ENCODE data around the gene PFDN6. TPM values are rescaled to one million over a fixed set of nuclear protein-coding genes. Genes with fewer than 3 reads are reported as not detected.
"Not testable (repeated sequence)": the region's sequence is repeated elsewhere in the genome, so short reads cannot be mapped to it uniquely, and the experiment has no call there.

PFDN6 gene
- total RNA-seq, 1 experiment from 2014 or later, result 85.8 TPM

DNA sequence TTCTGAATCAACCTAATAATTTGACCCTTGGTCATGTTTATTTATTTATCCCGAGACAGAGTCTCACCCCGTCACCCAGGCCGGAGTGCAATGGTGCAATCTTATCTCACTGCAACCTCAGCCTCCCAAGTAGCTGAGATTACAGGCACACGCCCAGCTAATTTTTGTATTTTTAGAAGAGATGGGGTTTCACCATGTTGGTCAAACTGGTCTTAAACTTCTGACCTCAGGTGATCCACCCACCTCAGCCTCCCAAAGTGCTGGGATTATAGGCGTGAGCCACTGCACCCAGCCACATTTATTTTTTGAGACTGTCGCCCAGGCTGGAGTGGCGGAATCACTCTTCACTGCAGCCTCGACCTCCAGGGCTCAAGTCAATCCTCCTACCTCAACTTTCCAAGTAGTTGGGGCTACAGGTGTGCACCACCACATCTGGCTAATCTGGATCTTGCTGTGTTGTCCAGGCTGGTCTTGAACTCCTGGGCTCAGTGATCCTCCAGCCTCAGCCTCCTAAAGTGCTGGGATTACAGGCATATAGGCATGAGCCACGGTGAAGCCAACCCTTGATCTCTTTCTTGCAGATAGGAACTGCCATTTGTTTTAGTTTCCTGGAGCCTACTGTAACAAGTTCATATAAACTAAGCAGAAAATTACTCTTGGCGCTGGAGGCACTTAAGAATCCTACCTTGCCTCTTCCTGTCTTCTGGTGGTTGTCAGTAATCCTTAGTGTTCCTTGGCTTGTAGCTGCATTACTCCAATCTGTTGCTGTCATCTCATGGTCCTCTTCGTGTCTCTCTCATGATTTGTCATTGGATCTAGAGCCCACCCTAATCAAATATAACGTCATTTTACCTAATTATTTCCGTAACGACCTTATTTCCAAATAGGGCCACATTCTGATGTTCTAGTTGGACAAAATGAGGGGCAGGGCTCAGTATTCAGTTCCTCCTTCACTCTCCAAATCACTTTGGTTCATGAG is 15.2 kb upstream of the PFDN6 start:
- Histone ChIP-seq H3K4ac (ENCODE audit: low read depth, low read length) (no peak overlapping the region), H2AFZ (ENCODE audit: low read length) (no peak overlapping the region), H4K5ac (ENCODE audit: insufficient read length, low read depth, low read length) (no peak overlapping the region), H3K14ac (ENCODE audit: insufficient read depth, low read length) (no peak overlapping the region), H3K4me1 (ENCODE audit: insufficient read depth, low read length) (no peaks in the 10 kb centered on the region; the same call in 1 of the 2 replicates), H2BK5ac (ENCODE audit: insufficient read length, low read length) (no peak overlapping the region), H3K27ac (ENCODE audit: insufficient read length, low read depth, low read length) (peak overlapping the region; percentile 11), H3K79me1 (ENCODE audit: insufficient read depth, low read depth, low read length, poor library complexity, severe bottlenecking) (no peaks in the 10 kb centered on the region), H4K91ac (ENCODE audit: insufficient read length, low read depth, low read length) (no peak overlapping the region), H3T11ph (ENCODE audit: low read length) (no peak overlapping the region), H3K18ac (ENCODE audit: insufficient read length, low read depth, low read length) (no peak overlapping the region), H3K79me2 (ENCODE audit: insufficient read depth, low read length) (peaks cover 23% of the 10 kb centered on the region; the same call in 1 of the 2 replicates), H2BK20ac (ENCODE audit: low read depth, low read length, poor library complexity, severe bottlenecking) (no peak overlapping the region), H2BK15ac (ENCODE audit: low read depth, low read length) (no peak overlapping the region), H3K9me3 (ENCODE audit: control insufficient read depth, low read depth, low read length) (no peaks in the 10 kb centered on the region), H3K23ac (ENCODE audit: insufficient read length, low read depth, low read length) (no peak overlapping the region), H3K56ac (ENCODE audit: insufficient read length, low read depth, low read length) (no peak overlapping the region), H3K4me2 (ENCODE audit: insufficient read depth, insufficient read length, low read length) (peak overlapping the region; percentile 85), H2AK5ac (ENCODE audit: insufficient read length, low read length) (no peak overlapping the region), H3K27me3 (ENCODE audit: insufficient read depth, low read length) (no peaks in the 10 kb centered on the region), H3K9ac (ENCODE audit: extremely low read depth, insufficient read length, low read length) (peak overlapping the region; percentile 46), H4K20me1 (ENCODE audit: control insufficient read depth, insufficient read depth, insufficient read length) (no peaks in the 10 kb centered on the region), H2BK12ac (ENCODE audit: insufficient read length, low read depth, low read length) (no peak overlapping the region), H4K8ac (replicated peaks; ENCODE audit: insufficient read length, low read depth, low read length) (no peak overlapping the region), H3K23me2 (ENCODE audit: insufficient read length, low read depth, low read length, poor library complexity, severe bottlenecking) (peaks cover 13% of the 10 kb centered on the region), H2BK120ac (ENCODE audit: low read depth, low read length, poor library complexity, severe bottlenecking) (no peak overlapping the region)
- peaks cover 35 to 51% of the 10 kb centered on the region in 2 experiments for H3K4me1 Mint-ChIP-seq
- H3K36me3 Mint-ChIP-seq (ENCODE audit: insufficient read depth in 1 of 3, low read depth in 3 of 3), result peaks cover 36 to 62% (median 52%) of the 10 kb centered on the region in 3 experiments
- WGBS (ENCODE audit: extremely low coverage, insufficient read length, low lambda C conversion rate), result no CpG with 5 or more reads among the region's 14 CpGs
- no peaks in the 10 kb centered on the region; a peak in 1 of 5 replicates for H3K9me3 Mint-ChIP-seq
- no peak for TF ChIP-seq CTCF (conservative IDR thresholded peaks at IDR 0.05)
- no peak for DNase-seq
- H3K27ac Mint-ChIP-seq, result peak overlapping the region; percentile 79 to 100 (median 97)
- no peaks in the 10 kb centered on the region; the same call in 1 of the 2 replicates for H3K27me3 Mint-ChIP-seq (ENCODE audit: low read depth)
- H3K4me3 Mint-ChIP-seq, result peak overlapping the region; percentile 89 to 94

DNA sequence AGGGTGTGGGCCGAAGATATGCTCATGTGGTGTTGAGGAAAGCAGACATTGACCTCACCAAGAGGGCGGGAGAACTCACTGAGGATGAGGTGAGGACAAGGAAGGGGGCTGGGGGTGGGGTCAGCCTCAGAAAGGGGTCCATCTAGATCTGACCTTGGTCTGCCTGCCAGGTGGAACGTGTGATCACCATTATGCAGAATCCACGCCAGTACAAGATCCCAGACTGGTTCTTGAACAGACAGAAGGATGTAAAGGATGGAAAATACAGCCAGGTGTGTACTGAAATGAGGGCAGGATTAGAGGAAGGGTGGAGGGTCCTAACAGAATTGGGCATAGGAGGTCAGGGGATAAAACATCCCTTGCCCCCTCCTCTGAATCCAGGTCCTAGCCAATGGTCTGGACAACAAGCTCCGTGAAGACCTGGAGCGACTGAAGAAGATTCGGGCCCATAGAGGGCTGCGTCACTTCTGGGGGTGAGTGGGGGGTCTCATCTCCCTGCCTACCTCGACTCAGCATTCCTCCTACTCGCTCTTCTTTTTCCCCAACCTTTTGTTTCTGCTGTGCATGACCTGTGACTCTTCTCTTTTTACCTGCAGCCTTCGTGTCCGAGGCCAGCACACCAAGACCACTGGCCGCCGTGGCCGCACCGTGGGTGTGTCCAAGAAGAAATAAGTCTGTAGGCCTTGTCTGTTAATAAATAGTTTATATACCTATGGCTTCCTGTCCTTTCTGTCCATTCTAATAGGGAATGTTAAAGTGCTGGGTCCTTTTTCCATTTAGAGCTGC is 13.4 kb upstream of the PFDN6 start:
- H3K4me1 Mint-ChIP-seq, result peaks cover 39 to 52% of the 10 kb centered on the region in 2 experiments
- Histone ChIP-seq H3K9ac (ENCODE audit: extremely low read depth, insufficient read length, low read length) (peak overlapping the region; percentile 15), H3K79me2 (ENCODE audit: insufficient read depth, low read length) (peaks cover 23% of the 10 kb centered on the region; the same call in 1 of the 2 replicates), H3K4me2 (ENCODE audit: insufficient read depth, insufficient read length, low read length) (peak overlapping the region; percentile 85), H3K23me2 (ENCODE audit: insufficient read length, low read depth, low read length, poor library complexity, severe bottlenecking) (peaks cover 13% of the 10 kb centered on the region), H3K27ac (ENCODE audit: insufficient read length, low read depth, low read length) (peak overlapping the region; percentile 43)
- not testable (repeated sequence) for H3K23ac ChIP-seq (ENCODE audit: insufficient read length, low read depth, low read length); H4K8ac ChIP-seq (replicated peaks; ENCODE audit: insufficient read length, low read depth, low read length); H3K4me1 ChIP-seq (ENCODE audit: insufficient read depth, low read length); H4K91ac ChIP-seq (ENCODE audit: insufficient read length, low read depth, low read length); H3K79me1 ChIP-seq (ENCODE audit: insufficient read depth, low read depth, low read length, poor library complexity, severe bottlenecking); H3K4ac ChIP-seq (ENCODE audit: low read depth, low read length); H3K18ac ChIP-seq (ENCODE audit: insufficient read length, low read depth, low read length); H2AK5ac ChIP-seq (ENCODE audit: insufficient read length, low read length); DNase-seq; H3K27me3 ChIP-seq (ENCODE audit: insufficient read depth, low read length); H3K27me3 Mint-ChIP-seq (ENCODE audit: low read depth); H3K14ac ChIP-seq (ENCODE audit: insufficient read depth, low read length); H2BK120ac ChIP-seq (ENCODE audit: low read depth, low read length, poor library complexity, severe bottlenecking); H2BK5ac ChIP-seq (ENCODE audit: insufficient read length, low read length); H2BK15ac ChIP-seq (ENCODE audit: low read depth, low read length); H3K9me3 ChIP-seq (ENCODE audit: control insufficient read depth, low read depth, low read length); H2AFZ ChIP-seq (ENCODE audit: low read length); H3T11ph ChIP-seq (ENCODE audit: low read length); H2BK12ac ChIP-seq (ENCODE audit: insufficient read length, low read depth, low read length); H4K20me1 ChIP-seq (ENCODE audit: control insufficient read depth, insufficient read depth, insufficient read length); H3K56ac ChIP-seq (ENCODE audit: insufficient read length, low read depth, low read length); H3K9me3 Mint-ChIP-seq; H4K5ac ChIP-seq (ENCODE audit: insufficient read length, low read depth, low read length); H2BK20ac ChIP-seq (ENCODE audit: low read depth, low read length, poor library complexity, severe bottlenecking)
- peak overlapping the region; percentile 42 to 100 (median 97) for H3K27ac Mint-ChIP-seq
- H3K4me3 Mint-ChIP-seq, result peak overlapping the region; percentile 89 to 94
- WGBS (ENCODE audit: extremely low coverage, insufficient read length, low lambda C conversion rate), result no CpG with 5 or more reads among the region's 16 CpGs
- H3K36me3 Mint-ChIP-seq (ENCODE audit: insufficient read depth in 1 of 3, low read depth in 3 of 3), result peaks cover 41 to 74% (median 56%) of the 10 kb centered on the region in 3 experiments

Measured in H9 (cell line).